Measurements from ENCODE around the gene PHYH.

- no peak for TF ChIP-seq CTCF (conservative IDR thresholded peaks at IDR 0.05; ENCODE audit: low read length)
- no peak for TF ChIP-seq EZH2phosphoT487 (IDR thresholded peaks at IDR 0.05; ENCODE audit: borderline replicate concordance)
Observed at GRCh38 chr10:13315361-13315760, 15.5 kb upstream of the PHYH start.
